Activated CD8-positive, alpha-beta T cell treated with anti-CD3 and anti-CD28 coated beads, Interleukin-2, amount 10 ng/mL, durations not matched to agents 7 days and 5 days (primary cell): ENCODE measurements around the gene ABCA9. TPM values are rescaled to one million over a fixed set of nuclear protein-coding genes. Genes with fewer than 3 reads are reported as not detected.

Experiments used
- ATAC-seq: fragments of 150-1000 bp; cut with Tn5 transposase; one replicate; pipeline ENCODE4 v1.10.0; 2021; ENCODE audit warnings: moderate library complexity
- CTCF ChIA-PET: fragments of 350-600 bp; sonication (Branson Sonifier 250); formaldehyde crosslinking; loops from one replicate; lab custom pipeline; 2021; ENCODE audit warnings: antibody characterized with exemption; lab: Charles Lee
- POLR2A ChIA-PET: fragments of 350-600 bp; sonication (Branson Sonifier 250); formaldehyde crosslinking; loops from one replicate; lab custom pipeline; 2021; ENCODE audit warnings: antibody characterized with exemption; lab: Charles Lee
- DNase-seq: peaks from one replicate; pipeline ENCODE4 v3.0.0-alpha.2; 2020
- H3K27ac Mint-ChIP-seq: one replicate; pipeline ENCODE4 v1.8.0; 2021; ENCODE audit warnings: mild to moderate bottlenecking, mixed read lengths
- H3K27me3 Mint-ChIP-seq: one replicate; pipeline ENCODE4 v1.8.0; 2021; ENCODE audit warnings: low read depth, mixed read lengths
- H3K36me3 Mint-ChIP-seq: one replicate; pipeline ENCODE4 v1.8.0; 2021; ENCODE audit warnings: low read depth, mixed read lengths
- H3K4me1 Mint-ChIP-seq: one replicate; pipeline ENCODE4 v1.8.0; 2021; ENCODE audit warnings: low read depth, mixed read lengths
- H3K4me3 Mint-ChIP-seq: one replicate; pipeline ENCODE4 v1.8.0; 2021; ENCODE audit warnings: mild to moderate bottlenecking, mixed read lengths
- H3K9me3 Mint-ChIP-seq: one replicate; pipeline ENCODE4 v1.8.0; 2022; ENCODE audit warnings: mixed read lengths; ENCODE audit not compliant: insufficient read depth
- total RNA-seq, 2 experiments: library from RNA; stranded (reverse); gene quantifications; one replicate each; pipeline ENCODE4 v1.2.3, GENCODE V29; 2021

The ABCA9 gene
- total RNA-seq, 2 experiments from 2014 or later: not detected

GRCh38 chr17:69062860-69063581, 2.3 kb upstream of the ABCA9 start:
- ChIA-PET CTCF (no interaction called here), POLR2A (interaction anchor here (0.5 kb wide), 1 partner anchor 1956 kb away, joined by 3 read pairs; no protein-coding TSS in a partner anchor)
- H3K9me3 Mint-ChIP-seq: no peaks in the 10 kb centered on the region
- ATAC-seq: no peak
- DNase-seq: no peak
- no peak overlapping the region for H3K4me3 Mint-ChIP-seq
- H3K36me3 Mint-ChIP-seq: no peaks in the 10 kb centered on the region
- peaks cover 5% of the 10 kb centered on the region for H3K27me3 Mint-ChIP-seq
- peaks cover 21% of the 10 kb centered on the region for H3K4me1 Mint-ChIP-seq
- no peak overlapping the region for H3K27ac Mint-ChIP-seq

GRCh38 chr17:69061721-69062556, 1.2 kb upstream of the ABCA9 start:
- H3K27me3 Mint-ChIP-seq: peaks cover 5% of the 10 kb centered on the region
- POLR2A ChIA-PET: no interaction called here
- no peaks in the 10 kb centered on the region for H3K36me3 Mint-ChIP-seq
- no peak for DNase-seq
- no peaks in the 10 kb centered on the region for H3K9me3 Mint-ChIP-seq
- no peak overlapping the region for H3K4me3 Mint-ChIP-seq
- ATAC-seq: no peak
- CTCF ChIA-PET: no interaction called here
- peaks cover 19% of the 10 kb centered on the region for H3K4me1 Mint-ChIP-seq
- H3K27ac Mint-ChIP-seq: no peak overlapping the region

- Mint-ChIP-seq H3K4me3 (no peak overlapping the region), H3K4me1 (no peaks in the 10 kb centered on the region), H3K36me3 (no peaks in the 10 kb centered on the region), H3K27me3 (no peaks in the 10 kb centered on the region), H3K9me3 (no peaks in the 10 kb centered on the region), H3K27ac (no peak overlapping the region)
- DNase-seq (no peak), ATAC-seq (no peak)
- POLR2A ChIA-PET: no interaction called here
- CTCF ChIA-PET: no interaction called here
These were observed 1.1 kb downstream of the ABCA9 start for GRCh38 chr17:69059458-69060175.

DNA sequence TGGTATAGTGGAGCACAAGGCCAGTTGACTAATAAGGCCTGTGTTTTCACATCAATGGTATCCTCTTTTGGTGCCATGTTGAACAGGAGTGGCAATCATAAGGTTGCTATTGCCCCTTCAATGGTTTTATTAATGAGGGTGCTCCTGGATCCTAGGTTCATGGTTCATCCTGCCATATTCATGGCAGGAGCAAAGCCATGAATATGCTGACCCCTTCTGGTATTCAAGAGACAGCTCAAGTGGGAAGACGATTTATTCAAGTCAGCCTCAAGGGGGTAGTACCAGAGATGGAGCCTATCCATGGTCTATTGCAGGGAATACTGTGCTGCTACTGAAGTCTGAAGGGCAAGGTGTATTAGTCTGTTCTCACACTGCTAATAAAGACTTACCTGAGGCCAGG, 2.6 kb downstream of the ABCA9 start:
- Mint-ChIP-seq H3K9me3 (no peaks in the 10 kb centered on the region), H3K4me3 (no peak overlapping the region), H3K27ac (no peak overlapping the region), H3K27me3 (no peaks in the 10 kb centered on the region), H3K36me3 (no peaks in the 10 kb centered on the region), H3K4me1 (no peaks in the 10 kb centered on the region)
- CTCF ChIA-PET: interaction anchor here (1.0 kb wide), 1 partner anchor 286 kb away, joined by 3 read pairs; no protein-coding TSS in a partner anchor
- no peak for ATAC-seq
- POLR2A ChIA-PET: no interaction called here
- DNase-seq: no peak

DNA sequence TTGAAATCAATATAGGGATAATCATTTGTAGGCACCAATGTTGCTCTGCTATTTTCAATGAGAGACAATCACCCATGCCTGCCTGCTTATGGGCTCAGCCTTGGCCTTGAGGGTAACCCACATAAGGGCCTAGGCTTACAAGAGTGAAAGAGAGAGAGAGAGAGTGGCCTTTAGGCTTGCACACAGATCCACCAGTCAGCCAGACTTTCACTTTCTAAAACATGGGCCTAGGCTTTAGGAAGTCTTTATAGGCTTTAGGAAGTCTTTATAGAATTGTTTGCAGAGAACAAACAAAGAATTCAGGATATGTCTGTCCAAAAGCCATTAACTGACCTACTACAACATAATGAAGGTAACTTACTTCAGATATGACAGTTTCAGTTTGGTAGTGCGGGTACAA, 3.4 kb downstream of the ABCA9 start:
- Mint-ChIP-seq H3K4me3 (no peak overlapping the region), H3K27me3 (no peaks in the 10 kb centered on the region), H3K4me1 (no peaks in the 10 kb centered on the region), H3K27ac (no peak overlapping the region), H3K9me3 (no peaks in the 10 kb centered on the region), H3K36me3 (no peaks in the 10 kb centered on the region)
- CTCF ChIA-PET: interaction anchor here (1.0 kb wide), 1 partner anchor 285 kb away, joined by 3 read pairs; no protein-coding TSS in a partner anchor
- DNase-seq (no peak), ATAC-seq (no peak)
- POLR2A ChIA-PET: no interaction called here

- ChIA-PET CTCF (no interaction called here), POLR2A (no interaction called here)
- Mint-ChIP-seq H3K9me3 (no peaks in the 10 kb centered on the region), H3K27ac (no peak overlapping the region), H3K4me3 (no peak overlapping the region), H3K36me3 (no peaks in the 10 kb centered on the region), H3K4me1 (no peaks in the 10 kb centered on the region), H3K27me3 (peaks cover 3% of the 10 kb centered on the region)
- ATAC-seq (no peak), DNase-seq (no peak)
These were observed 4.4 kb downstream of the ABCA9 start for GRCh38 chr17:69056179-69056823.

GRCh38 chr17:69055334-69055733, 5.4 kb downstream of the ABCA9 start:
- ChIA-PET CTCF (no interaction called here), POLR2A (no interaction called here)
- no peak for DNase-seq
- Mint-ChIP-seq H3K4me3 (no peak overlapping the region), H3K9me3 (no peaks in the 10 kb centered on the region), H3K36me3 (no peaks in the 10 kb centered on the region), H3K27ac (no peak overlapping the region), H3K27me3 (peaks cover 3% of the 10 kb centered on the region), H3K4me1 (no peaks in the 10 kb centered on the region)
- ATAC-seq: no peak

- H3K27me3 Mint-ChIP-seq: peaks cover 3% of the 10 kb centered on the region
- no peak overlapping the region for H3K4me3 Mint-ChIP-seq
- H3K9me3 Mint-ChIP-seq: no peaks in the 10 kb centered on the region
- H3K36me3 Mint-ChIP-seq: no peaks in the 10 kb centered on the region
- CTCF ChIA-PET: no interaction called here
- POLR2A ChIA-PET: interaction anchor here (0.8 kb wide), 1 partner anchor 311 kb away, joined by 4 read pairs; no protein-coding TSS in a partner anchor
- no peak overlapping the region for H3K27ac Mint-ChIP-seq
- ATAC-seq: no peak
- H3K4me1 Mint-ChIP-seq: peaks cover 21% of the 10 kb centered on the region
- DNase-seq: no peak
These were observed 9.5 kb downstream of the ABCA9 start for GRCh38 chr17:69050999-69051775.

- ATAC-seq (no peak), DNase-seq (no peak)
- POLR2A ChIA-PET: no interaction called here
- Mint-ChIP-seq H3K4me1 (peaks cover 21% of the 10 kb centered on the region), H3K36me3 (no peaks in the 10 kb centered on the region), H3K9me3 (no peaks in the 10 kb centered on the region), H3K4me3 (no peak overlapping the region), H3K27me3 (peaks cover 3% of the 10 kb centered on the region), H3K27ac (no peak overlapping the region)
- CTCF ChIA-PET: no interaction called here
These were observed 12.1 kb downstream of the ABCA9 start for GRCh38 chr17:69048634-69049033.

DNA sequence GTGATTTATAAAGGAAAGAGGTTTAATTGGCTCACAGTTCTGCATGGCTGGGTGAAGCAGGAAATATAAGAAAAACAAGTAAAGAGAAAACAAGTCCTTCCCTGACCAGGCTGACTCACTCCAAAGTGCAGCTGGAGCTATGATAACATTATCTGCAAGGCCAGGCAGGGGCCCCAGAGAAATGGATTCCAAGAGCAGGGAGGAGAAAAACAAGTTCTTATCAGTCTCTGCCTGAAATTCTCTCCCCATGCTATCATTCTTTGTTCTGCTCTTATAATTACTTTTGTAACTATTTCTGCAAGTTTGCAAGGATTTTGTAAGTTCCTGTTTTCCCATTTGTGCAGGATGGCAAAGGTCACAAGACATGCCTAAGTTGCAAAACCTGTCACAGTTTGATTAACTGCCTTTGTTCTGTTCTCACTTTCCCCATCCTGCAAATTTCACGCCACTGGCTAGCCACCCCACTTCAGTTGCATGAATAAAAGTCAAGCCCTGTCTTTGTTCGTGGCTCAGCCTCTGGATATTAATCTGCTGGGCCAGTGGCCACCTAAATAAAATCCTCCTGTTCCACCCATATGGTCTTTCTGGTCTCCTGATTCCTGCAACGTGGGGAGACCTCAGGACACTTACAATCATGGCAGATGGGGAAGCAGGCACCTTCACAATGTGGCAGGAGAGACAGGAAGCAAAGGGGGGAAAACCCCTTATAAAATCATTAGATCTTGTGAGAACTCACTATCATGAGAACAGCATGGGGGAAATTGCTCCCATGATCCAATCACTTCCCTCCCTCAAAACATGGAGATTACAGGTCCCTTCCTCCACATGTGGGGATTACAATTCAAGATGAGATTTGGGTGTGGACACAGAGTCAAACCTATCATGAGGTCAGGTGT, 13.1 kb downstream of the ABCA9 start:
- Mint-ChIP-seq H3K4me1 (peaks cover 21% of the 10 kb centered on the region), H3K36me3 (no peaks in the 10 kb centered on the region), H3K9me3 (no peaks in the 10 kb centered on the region), H3K27me3 (peaks cover 3% of the 10 kb centered on the region), H3K4me3 (no peak overlapping the region), H3K27ac (no peak overlapping the region)
- DNase-seq (no peak), ATAC-seq (no peak)
- ChIA-PET CTCF (no interaction called here), POLR2A (no interaction called here)
